8988T (cell line): ENCODE data around the gene ZDHHC24.

ENCODE experiments used
- DNase-seq: peaks from one replicate; pipeline ENCODE4 v3.0.0; 2011

ZDHHC24 gene

DNA sequence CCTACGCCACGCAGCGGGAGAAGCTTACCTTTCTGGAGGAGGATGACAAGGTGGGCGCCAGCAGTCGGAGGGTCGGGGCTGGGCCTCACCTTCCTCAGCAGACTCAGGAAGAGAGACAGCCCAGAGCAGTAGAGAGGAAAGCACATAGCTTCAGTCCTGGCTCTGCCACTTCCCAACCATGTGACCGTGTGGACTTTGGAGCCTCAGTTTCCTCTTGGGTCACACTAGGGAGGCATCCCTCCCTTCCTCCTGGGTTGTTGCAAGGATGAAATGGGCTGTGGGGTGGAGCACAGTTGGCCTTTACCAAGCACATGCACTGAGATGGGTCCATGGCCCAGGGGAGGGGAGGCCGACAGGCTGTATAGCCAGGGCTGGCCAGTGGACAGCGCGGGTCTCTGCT lies 52.7 kb downstream of the ZDHHC24 start:
- DNase-seq: no peak

GRCh38 chr11:66492161-66492865 lies 53.5 kb downstream of the ZDHHC24 start:
- DNase-seq: no peak

DNA sequence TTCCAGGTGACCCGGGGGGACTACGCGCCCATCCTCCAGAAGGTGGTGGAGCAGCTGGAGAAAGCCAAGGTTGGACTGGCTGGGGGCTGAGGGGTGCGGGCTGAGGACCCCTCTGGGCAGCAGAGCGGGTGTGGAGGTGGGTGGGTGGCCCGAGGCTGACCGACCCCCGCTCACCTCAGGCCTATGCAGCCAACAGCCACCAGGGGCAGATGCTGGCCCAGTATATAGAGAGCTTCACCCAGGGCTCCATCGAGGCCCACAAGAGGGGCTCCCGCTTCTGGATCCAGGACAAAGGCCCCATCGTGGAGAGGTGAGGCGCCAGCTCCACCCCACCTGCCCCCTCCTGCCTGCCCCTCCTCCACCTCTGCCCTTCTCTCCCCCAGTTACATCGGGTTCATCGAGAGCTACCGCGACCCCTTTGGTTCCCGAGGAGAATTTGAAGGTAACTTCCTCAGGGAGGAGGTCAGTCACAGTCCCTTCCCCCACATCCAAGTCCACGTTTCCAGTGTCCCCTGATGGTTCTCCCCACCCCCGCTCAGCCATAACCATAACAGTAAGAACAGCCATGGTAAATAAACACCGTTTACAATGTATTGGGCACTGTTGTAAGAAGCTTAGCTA lies 54.4 kb downstream of the ZDHHC24 start:
- DNase-seq: peak; percentile 65

- no peak for DNase-seq
Observed at GRCh38 chr11:66489636-66490035, 56.2 kb downstream of the ZDHHC24 start.

DNA sequence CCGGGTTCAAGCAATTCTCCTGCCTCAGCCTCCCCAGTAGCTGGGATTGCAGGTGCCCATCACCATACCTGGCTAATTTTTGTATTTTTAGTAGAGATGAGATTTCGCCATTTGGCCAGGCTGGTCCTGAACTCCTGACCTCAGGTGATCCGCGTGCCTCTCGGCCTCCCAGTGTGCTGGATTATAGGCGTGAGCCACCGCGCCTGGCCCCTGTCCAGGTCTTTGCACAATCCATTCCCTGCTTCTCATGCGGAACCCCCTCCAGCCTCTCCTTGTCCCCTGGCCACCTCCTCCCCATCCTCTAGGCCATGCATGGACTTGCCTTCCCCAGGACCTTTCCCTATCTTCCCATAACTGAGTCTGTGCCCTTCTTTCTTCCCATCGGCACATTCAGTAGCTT lies 56.9 kb downstream of the ZDHHC24 start:
- DNase-seq: no peak

DNA sequence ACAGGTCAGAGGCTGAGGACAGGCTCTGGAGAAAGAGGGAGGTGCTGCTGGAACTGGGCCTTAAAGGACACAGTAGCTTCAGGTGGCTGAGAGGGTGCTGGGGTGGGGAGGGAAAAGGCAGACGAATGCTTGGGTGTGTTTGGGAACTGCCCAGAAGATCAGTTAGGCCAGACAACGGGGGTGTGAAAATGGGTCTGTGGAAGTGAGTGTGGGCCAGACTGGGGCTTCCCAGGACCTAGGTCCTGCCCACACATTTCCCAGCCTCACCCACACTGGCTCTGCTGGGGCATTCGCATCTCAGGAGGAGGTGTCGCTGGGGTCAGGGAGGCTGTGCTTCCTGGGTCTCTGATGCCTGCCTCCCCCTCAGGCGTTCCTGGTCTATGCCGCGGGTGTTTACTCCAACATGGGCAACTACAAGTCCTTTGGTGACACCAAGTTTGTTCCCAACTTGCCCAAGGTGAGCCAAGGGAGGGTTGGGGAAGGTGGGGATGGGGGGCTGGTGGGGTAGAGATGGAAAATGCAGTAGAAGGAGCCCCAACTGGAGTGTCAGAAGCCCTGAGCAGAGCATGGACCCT lies 61.0 kb downstream of the ZDHHC24 start:
- no peak for DNase-seq

GRCh38 chr11:66480117-66480938 lies 65.5 kb downstream of the ZDHHC24 start, which contains the start of gene DPP3:
TSS of gene DPP3 (plus strand) at chr11:66480434. CDS start at chr11:66482201, 1,767 bp downstream.
- DNase-seq: peak; percentile 100

DNA sequence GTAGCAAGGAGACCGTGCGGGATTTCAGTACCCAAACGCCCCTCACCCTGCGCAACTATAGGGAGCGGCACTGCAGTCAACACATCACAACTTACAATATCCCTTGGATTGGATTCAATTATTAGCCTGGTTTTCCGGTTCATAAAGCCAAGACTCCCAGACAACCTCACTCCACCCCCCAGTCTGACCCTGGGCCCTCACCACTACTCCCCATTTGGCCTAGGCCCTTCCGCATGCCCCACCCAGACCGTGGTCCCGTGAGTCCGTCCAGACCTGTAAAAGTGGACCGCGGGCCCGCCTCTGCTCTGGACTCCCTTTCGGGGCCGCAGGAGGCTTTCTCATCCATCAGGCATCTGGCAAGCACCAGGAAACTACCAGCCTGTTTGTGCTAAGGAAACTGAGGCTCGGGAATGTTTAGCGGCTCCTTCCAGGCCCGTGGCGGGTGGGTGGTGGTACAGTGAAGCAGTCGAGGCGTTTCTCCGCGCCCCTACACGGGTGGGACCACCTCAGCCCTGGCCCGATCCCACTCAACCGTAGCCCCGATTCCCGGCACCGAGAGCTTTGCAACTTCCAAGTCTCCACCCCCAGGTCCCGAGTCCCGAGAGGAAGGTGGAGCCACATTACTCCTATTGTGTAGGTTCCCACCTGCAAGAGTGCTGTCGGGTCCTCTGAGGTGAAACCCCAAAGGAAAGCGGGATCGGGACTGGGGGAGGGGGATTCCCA lies 66.3 kb downstream of the ZDHHC24 start:
- DNase-seq: peak; percentile 85

- no peak for DNase-seq
Observed at GRCh38 chr11:66478729-66479393, 67.0 kb downstream of the ZDHHC24 start.

- DNase-seq: no peak
Observed at GRCh38 chr11:66477263-66478201, 68.3 kb downstream of the ZDHHC24 start.

- DNase-seq: peak; percentile 69
Observed at GRCh38 chr11:66476841-66477251, 69.0 kb downstream of the ZDHHC24 start.

GRCh38 chr11:66476173-66476840 lies 69.5 kb downstream of the ZDHHC24 start:
- DNase-seq: no peak

DNA sequence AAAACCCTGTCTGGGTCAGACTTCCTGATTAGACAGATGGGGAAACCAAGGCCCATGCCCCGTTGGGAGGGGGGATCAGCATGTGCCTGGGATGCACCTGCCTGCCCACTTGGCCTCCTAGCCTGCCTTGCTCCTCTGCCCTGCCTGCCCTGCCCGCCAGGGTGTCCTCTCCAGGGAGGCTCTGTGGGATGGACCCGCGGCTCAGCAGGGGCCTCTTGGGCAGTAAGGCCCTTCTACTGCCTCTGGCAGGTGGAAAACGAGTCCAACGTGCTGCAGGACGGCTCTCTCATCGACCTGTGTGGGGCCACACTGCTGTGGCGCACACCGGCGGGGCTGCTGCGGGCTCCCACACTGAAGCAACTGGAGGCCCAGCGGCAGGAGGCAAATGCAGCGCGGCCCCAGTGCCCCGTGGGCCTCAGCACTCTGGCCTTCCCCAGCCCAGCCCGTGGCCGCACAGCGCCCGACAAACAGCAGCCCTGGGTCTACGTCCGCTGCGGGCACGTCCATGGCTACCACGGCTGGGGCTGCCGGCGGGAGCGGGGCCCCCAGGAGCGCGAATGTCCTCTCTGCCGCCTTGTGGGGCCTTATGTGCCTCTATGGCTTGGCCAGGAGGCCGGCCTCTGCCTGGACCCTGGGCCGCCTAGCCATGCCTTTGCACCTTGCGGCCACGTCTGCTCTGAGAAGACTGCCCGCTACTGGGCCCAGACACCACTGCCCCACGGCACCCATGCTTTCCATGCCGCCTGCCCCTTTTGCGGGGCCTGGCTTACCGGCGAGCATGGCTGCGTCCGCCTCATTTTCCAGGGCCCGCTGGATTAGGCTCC lies 70.3 kb downstream of the ZDHHC24 start:
- no peak for DNase-seq

- no peak for DNase-seq
Observed at GRCh38 chr11:66473608-66474515, 72.0 kb downstream of the ZDHHC24 start.

GRCh38 chr11:66473167-66473566 lies 72.7 kb downstream of the ZDHHC24 start:
- no peak for DNase-seq

- peak; percentile 13 for DNase-seq
Observed at GRCh38 chr11:66472054-66472453, 73.8 kb downstream of the ZDHHC24 start.

- DNase-seq: peak; percentile 11
Observed at GRCh38 chr11:66471142-66471541, 74.7 kb downstream of the ZDHHC24 start.
